ENCODE data around the gene KNDC1.
"Not testable (repeated sequence)": the region's sequence is repeated elsewhere in the genome, so short reads cannot be mapped to it uniquely, and the experiment has no call there.

Gene KNDC1

DNA sequence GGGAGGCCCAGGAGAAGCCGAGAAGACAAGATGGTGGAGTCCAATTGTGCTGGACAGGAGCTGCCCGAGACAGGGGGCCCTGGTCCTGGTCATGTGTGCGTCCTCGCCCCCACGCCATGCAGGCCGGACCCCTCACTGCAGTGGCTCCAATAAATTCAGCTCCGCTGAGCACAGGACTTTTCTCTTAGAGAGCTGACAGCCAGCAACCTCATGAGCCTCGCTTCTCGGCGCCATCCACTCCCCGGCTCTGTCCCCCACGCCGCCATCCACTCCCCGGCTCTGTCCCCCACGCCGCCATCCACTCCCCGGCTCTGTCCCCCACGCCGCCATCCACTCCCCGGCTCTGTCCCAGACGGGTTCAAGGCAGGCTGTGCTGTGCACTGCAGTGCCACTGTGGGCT, 67.2 kb downstream of the KNDC1 start:
- DNase-seq: no peak

DNA sequence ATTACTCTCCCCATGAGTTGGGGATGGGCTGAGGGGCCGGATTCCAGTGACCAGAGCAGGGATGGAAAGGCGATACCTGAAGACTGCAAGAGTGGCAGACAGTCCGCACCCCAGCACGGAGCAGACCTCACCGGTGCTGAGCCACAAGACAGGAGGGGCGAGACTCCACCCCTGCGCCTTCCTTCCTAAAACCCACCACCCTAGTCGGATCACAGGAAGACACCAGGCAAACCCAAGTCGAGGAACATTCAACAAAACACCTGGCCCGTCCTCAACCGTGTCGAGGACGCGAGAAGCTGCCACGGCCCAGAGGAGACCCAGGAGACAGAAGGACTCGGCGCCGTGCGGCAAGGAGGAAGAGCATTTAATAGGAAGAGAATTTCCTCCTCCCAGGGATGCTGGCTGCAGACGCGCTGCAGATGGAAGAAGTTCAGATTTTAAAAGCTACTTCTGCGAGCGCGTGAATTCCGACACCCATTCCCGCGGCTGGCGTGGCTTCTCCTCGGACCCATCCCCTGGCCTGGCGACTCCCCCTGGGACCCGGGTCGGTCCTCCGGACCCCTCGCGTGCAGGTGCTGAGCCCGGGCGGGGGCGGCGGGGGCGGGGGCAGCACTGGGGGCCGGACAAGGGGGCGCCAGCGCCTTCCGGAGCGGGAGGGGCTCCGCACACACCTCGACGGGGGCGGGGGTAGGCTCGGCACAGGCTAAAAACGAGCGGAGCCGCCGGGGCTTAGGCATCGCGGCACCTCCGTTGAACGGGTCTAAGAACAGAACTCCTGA, 69.4 kb downstream of the KNDC1 start:
- no peak for DNase-seq

DNA sequence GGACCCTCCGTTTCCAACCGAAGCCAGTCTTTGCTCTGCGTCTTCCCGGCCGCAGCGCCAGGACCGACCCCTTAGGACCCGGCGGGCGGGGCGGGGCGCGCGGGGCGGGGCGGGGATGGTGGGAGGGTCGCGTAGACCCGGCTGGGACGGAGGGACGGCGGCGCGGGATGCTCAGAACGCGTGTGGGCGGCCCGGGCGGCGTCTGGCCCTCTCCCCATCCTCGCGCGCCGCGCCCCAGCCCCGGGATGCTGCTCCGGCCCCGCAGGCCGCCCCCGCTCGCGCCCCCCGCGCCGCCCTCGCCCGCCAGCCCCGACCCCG, 70.0 kb downstream of the KNDC1 start, which contains the start of gene UTF1:
Gene UTF1 (plus strand): TSS at position 174 of the 318 bp plus-strand sequence. CDS start 72 bp downstream, at position 246.
- DNase-seq: no peak

DNA sequence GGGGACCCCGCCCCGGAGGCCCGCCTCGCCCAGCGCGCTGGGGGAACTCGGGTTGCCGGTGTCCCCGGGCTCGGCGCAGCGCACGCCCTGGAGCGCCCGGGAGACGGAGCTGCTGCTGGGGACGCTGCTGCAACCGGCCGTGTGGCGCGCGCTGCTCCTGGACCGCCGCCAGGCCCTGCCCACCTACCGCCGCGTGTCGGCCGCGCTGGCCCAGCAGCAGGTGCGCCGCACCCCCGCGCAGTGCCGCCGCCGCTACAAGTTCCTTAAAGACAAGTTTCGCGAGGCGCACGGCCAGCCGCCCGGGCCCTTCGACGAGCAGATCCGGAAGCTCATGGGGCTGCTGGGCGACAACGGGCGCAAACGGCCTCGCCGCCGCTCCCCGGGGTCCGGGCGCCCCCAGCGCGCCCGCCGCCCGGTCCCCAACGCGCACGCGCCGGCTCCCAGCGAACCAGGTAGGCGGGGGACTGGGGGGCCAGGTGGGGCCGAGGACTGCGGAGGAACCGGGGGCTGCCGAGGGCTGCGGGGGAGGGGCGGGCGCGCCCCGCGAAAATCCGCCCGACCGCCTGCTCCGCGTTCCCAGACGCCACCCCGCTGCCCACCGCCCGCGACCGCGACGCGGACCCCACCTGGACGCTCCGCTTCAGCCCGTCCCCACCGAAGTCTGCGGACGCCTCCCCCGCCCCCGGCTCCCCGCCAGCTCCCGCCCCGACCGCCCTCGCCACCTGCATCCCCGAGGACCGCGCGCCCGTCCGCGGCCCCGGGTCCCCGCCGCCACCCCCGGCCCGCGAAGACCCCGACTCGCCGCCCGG, 70.6 kb downstream of the KNDC1 start:
- DNase-seq: no peak

DNA sequence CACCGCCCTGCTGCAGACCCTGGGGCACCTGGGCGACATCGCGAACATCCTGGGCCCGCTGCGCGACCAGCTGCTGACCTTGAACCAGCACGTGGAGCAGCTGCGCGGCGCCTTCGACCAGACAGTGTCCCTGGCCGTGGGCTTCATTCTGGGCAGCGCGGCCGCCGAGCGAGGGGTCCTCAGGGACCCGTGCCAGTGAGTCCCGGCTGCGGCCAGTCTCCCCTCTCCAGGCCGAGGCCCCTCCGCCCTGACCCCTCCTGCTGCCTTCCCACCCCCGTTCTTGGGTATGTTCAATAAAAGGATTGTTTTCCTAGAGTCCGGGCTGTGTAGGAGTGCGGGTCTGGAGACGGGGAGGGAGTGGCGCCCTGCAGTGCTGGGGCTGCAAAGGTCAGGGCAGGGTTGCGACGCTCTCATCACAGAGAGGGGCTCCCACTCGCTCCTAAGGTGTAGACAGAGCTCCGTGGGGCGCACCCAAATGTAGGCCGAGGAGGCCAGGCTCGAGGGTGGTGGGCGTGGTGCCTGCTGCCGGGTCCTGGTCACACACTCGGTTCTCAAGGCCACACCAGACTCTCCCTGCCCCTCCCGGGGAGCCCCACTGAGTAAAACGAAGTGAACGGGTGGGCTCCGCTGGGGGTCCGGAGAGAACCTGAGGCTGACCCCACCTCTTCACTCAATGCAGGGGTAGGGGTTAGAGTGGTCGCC, 71.4 kb downstream of the KNDC1 start:
- DNase-seq: no peak

DNA sequence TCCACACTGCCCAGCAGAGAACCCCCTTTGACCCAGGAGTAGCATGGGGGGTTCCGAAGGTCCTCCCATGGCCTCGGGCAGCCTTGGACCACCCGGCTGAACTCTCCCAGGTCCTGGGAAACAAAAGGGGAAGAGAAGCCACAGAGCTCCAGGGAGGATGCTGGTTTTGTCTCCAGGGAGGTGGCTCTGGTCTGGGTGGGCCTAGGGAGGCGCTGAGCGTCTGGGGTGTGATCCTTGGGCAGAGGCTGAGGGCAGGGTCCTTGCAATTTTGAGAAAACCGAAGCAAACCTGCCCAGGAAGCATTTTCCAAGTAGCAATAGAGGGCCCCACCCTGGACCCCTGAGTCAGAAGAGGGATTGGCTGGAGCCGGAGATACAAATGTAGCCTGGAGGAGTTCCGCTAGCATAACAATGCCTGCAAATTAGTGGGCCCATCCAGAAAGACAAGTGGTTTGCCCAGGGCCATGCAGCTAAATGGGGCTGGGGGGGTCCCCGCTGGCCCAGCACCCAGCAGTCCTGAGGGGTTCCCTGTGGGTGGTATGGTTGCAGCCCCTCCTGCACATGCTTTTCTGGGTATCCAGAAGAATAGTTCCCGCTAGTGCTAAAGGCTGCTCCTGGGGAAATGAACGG, 72.0 kb downstream of the KNDC1 start:
- no peak for DNase-seq

DNA sequence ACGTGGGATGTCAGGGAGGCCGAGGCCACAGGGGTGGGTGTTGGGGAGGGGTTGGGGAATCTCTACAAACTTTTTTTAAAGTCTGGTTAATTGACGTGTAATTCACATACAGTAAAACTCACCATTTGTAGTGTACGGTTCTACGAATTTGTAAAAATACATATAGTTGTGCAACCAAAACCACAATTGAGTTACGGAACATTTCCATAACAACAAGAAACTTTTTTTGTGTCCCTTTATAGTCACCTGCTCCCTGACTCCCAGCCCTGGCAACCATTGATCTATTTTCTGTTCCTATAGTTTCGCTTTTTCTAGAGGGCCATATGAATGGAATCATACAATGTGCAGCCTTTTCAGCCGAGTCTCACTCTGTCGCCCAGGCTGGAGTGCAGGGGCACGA, 74.8 kb downstream of the KNDC1 start:
- not testable (repeated sequence) for DNase-seq

DNA sequence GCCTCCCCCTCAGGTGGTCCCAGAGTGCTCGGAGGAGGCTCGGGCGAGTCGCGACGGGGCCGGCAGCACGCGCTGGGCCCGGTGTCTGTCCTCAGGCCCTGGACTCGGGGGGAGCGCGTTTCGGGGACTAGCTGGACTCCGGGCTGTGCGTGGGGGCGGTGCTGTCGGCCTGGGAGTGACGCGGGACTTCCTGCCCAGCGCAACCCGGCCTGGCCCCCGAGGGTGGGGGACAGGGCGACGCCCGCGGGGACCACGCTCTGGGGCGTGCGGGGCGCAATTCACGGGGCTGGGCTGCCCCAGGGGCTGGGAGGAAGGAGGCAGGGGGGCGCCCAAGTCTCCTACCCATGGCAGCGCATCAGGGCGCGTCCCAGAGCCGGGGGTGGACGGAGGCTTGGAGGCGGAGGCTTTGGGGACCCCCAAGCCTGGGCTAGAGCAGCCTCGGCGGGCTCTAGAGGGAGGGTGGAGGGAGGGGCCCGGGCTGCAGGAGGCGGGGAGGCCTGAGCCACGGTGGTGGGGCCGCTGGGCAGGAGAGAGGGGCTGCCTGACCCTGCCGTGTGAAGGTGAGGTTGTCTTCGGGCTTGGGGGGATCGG, 75.3 kb downstream of the KNDC1 start:
- no peak for DNase-seq

DNA sequence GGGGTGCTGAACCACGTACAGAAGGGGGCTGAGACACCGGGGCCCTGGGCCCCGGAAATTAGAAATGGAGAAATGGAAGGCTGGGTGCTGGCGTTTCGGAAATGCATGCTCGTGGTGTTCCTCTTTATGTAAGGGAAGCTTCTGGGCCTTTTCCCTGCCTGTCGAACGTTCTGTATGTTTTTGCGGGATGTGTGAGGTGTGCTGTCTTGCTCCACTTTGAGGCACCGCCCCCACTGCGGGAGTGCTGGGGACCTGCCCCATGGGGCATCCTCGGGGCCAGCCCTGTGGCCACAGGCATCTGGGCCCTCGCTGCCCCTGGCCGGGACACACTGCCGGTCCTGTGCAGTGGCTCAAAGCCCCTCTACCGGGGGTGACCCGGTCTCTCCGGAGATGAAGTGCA, 75.9 kb downstream of the KNDC1 start:
- DNase-seq: no peak

DNA sequence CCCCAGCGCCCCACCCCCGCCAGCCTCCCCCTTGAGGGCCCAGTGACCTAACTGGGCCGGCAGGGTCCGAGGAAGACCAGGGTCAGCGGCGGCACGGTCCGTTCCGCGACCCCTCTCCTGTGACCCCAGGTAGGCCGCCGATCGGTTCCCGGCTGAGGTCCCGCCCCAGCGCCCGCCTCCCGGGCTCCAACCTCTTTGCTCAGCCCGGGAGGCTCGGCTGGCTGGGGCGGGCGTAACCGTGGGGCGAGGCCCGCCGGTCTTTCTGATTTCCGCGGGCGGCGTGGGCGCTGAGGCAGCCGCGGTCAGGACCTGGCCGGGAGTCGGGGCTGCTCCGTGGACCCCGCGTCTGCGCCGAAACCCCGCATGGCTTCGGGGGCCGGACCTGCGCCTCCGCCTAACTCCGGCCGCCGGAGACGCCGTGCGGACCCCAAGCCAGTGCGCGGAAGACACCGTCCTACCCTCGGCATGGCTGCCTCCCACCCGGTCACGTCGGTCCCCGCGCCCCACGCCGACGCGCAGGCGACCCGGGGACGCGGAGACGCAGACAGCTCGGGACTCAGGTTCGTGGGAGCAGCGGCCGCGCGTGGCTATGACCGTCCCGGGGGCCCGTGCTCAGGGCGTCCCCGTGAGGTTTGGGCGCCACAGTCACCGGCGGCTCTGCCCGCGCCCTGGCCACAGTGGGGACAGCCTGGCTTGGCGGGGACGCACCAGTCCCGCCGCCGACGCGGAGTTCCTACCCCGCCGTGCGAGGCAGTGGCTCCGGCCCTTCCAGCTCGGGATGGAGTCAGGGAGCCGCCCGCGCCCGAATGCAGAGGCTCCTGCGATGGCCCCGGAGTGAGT, 76.6 kb downstream of the KNDC1 start:
- no peak for DNase-seq

DNA sequence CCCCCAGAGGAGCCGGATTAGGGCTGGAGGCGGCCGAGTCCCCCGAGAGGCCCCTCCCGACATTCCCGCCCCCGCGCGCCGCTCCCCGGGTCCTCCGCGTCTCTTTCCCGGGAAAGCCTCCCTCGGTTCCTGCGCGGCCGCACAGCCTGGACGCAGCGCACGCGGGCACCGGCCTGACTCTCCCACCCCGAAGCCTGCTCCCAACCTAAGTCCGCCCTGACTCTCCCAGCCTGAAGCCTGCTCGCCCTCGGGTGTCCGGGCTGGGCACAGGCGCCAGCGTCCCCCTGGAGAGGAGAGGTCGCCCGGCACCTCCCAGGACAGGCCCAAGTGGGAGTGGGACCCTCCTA, 77.2 kb downstream of the KNDC1 start:
- DNase-seq: no peak

DNA sequence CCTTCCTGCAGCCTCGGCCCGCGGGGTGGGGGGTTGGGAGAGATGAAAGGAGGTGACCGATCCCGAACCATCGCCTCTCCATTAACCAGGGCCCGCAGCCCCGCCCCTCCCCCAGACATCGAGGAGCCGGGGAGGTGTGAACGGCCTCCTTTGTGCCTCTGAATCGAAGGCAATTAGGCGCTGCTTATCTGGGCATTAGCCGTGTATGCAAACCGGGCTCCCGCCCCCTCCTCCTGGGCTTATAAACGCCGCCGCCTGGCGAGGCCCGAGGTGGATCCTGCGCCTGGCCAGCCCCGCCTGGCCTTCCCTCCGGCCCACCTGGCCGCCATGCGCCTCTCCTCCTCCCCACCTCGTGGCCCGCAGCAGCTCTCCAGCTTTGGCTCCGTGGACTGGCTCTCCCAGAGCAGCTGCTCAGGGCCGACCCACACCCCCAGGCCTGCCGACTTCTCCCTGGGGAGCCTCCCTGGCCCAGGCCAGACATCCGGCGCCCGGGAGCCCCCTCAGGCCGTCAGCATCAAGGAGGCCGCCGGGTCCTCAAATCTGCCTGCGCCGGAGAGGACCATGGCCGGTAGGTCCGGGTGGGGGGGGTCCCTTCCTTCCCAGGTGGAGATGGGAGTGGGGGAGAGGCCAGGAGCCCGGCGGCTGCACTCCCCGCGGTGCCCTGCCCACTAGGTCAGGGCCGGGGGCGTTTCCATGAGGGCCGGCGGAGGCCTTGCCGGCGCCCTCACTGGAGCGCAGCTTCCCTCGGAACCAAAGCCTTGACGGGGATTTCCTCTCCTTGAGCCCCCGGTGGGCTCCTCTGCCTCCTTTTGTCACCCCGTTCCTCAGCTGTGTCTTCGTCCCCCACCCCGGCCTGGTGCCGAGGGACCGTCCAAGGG, 77.8 kb downstream of the KNDC1 start, which contains the start of gene VENTX:
Gene VENTX (plus strand): TSS at position 268 of the 878 bp plus-strand sequence. CDS start 60 bp downstream, at position 328.
- no peak for DNase-seq

DNA sequence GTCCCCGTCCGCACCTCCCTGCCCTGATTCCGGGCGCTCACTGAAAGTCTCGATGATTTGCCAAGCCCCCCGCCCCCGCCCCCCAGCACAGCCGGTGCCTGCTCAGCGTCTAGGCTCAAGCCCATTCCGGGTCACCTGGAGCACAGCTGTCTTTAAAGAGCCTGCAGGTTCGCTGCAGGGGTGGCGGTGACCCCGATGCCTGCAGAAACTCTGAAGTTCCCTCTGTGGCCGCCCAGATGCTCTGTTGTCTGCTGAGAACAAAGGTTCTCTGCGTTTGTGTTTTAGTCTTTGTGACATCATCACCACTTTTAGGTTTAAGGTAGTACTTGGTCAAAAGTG, 78.4 kb downstream of the KNDC1 start:
- DNase-seq: no peak

DNA sequence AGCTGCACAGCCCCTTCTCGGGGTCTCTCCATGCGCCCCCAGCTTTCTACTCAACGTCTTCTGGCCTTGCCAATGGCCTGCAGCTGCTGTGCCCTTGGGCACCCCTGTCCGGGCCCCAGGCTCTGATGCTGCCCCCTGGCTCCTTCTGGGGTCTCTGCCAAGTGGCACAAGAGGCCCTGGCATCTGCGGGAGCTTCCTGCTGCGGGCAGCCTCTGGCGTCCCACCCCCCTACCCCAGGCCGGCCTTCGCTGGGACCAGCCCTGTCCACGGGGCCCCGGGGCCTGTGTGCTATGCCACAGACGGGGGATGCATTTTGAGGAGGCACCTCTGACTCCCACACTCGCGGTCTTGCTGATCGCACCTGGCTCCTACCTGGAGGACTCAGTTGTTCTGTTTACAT, 80.0 kb downstream of the KNDC1 start:
- DNase-seq: no peak

DNA sequence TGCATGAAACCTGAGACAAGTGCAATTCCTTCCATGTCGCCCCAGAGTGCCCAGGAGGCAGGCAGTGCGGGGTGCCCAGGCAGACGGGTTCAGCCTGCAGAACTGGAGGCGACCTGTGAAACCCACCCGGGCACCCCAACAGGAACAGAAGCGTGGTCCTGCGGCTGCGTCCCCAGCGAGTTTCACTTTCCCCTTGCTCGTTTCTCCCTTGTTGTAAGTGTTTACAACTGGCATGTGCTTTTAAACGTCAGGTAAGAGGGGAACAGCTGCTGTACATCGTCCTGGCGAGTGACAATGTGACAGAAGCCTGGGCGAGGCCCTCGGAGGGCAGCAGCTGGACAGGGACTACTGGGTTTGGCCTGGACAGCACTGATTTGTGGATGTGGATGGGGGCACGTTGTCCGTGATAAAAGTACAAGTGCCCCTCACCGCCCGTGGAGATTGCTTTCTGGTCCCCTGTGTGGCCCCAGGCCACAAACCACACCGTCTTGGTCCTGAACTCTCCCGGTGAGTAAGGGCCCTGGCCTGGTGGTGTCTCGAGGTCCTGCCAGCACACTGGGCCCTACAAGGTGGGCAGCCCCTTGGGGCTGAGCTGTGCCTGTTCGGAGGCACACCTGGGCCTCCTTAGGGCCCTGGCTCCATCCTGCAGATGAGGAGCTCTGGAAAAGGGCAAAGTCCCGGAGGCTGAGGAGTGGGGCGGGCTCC, 81.6 kb downstream of the KNDC1 start:
- no peak for DNase-seq

DNA sequence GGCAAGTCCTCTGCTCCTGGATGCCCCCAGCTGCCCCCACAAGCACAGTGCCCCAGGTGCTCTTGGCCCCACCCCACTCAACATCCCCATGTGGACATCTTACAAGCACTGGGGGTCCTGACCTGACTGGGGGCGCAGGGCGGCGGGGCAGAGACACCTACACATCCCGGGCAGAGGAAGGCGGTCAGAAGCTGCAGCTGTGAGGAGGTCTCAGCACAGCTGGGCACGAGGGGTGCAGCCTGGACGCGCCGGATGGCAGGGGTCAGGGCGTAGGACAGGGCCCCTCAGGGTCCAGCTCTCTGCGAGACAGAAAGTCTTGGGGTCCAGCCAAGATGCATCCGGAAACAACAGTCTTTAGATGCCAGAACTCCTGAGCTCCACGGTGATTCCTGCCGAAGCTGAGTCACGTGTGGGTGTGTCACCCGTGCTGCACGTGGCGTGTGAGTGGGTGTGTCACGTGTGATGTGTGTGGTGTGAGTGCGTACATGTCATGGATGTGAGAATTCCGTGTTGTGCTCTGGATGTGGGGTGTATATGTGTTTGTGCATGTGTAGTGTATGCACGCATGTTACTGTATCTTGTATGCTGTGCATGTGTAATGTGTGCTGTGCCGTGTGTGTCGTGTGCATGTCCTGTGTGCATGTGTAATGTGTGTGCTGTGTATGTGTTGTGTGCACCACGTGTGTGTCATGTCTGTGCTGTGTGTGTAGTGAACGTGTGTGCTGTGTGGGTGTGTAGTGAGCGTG, 82.8 kb downstream of the KNDC1 start:
- DNase-seq: no peak

DNA sequence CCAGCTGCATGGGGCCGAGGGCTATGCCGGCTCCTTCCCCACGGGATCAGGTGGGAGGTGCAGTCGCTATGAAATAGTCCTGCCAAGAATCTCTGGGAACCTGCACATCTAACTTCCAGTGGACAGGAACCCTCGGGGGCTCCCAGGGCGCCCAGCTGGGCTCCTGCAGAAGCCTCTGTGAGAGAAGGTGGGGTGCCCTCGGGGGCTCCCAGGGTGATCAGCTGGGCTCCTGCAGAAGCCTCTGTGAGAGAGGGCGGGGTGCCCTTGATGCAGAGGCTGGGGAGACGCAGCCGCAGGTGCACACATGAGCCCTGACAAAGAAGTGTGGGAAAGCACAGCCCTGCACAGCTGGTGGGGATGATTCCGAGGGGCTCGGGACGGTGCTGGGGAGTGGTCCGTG, 83.6 kb downstream of the KNDC1 start:
- DNase-seq: no peak

DNA sequence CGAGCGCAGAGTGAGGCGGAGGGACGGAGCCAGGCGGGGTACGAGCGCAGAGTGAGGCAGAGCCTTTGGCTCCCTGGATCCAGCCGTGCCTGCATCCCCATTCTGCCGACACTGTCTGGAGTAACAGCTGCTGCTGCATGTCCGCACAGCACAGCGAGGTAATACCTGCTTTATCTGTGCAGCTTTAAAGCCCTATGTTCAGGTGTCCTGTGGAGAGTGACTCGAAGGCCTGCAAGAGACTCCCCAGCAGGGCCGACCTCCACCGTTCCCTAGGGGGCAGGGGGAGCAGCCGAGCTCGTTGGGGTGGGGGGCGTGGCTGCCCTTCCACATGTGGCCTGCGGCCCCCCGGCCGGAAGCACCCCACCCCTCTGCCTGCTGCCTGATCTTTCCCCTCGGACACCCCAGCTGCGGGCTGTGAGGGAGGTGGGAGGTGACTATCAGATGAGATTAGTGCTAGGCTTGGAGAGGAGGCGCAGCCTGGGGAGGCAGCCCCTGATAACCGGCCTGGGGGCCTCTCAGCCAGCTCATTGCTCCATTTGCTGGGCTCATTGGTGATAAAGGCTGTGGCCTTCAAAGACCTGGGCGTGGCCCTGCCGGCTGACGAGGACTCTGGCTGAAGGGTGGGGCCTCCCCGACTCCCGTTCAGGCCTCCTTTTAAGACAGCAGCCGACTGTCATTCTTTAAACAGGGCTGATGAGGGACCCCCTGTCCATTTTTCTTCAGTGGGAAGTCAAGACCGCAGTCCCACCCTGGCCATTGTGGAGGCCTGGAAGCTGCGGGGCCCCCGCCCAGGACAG, 85.6 kb downstream of the KNDC1 start:
- DNase-seq: no peak

DNA sequence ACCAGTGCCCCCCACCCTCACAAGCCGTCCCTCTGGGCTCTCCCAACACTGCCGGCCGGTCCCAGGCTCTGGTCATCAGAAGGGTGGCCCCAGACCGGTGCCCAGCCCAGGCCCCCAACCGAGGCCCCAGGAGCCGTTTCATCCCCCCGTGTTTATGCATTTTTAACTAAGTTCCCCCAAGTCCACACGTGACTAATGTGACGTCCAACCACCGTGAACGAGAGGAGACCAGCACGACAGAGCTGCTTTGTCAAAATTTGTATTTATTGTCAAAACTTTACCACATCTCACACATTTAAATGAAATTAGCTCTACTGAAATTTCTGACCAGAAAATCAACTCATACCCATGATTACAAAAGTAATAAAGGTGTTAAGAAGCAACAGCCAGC, 86.2 kb downstream of the KNDC1 start:
- DNase-seq: no peak
